Spinal cord (tissue), 10 donors: Measurements from ENCODE around the gene TEDC2. TPM values are rescaled to one million over a fixed set of nuclear protein-coding genes. Genes with fewer than 3 reads are reported as not detected.
"Not testable (repeated sequence)": the region's sequence is repeated elsewhere in the genome, so short reads cannot be mapped to it uniquely, and the experiment has no call there.

Source experiments
- DNase-seq, 6 donors: peaks; one replicate each; pipeline versions ENCODE4 v3.0.0 to v3.0.0-alpha.2; 2013 to 2015; ENCODE audit warnings: low spot score in 6 of 6, low read depth in 4 of 6
- H3K27ac ChIP-seq: one replicate; pipeline ENCODE4 v1.5.1; 2013; ENCODE audit warnings: low read depth, low read length, control low read depth
- H3K27me3 ChIP-seq: one replicate; pipeline ENCODE4 v1.6.1; 2013; ENCODE audit warnings: low read length; ENCODE audit not compliant: control insufficient read depth, insufficient read depth
- H3K36me3 ChIP-seq: one replicate; pipeline ENCODE4 v1.6.1; 2013; ENCODE audit warnings: low read length; ENCODE audit not compliant: control insufficient read depth, insufficient read depth
- H3K4me1 ChIP-seq: one replicate; pipeline ENCODE4 v1.6.1; 2013; ENCODE audit warnings: low read length; ENCODE audit not compliant: control insufficient read depth, insufficient read depth
- H3K4me3 ChIP-seq: one replicate; pipeline ENCODE4 v1.5.1; 2013; ENCODE audit warnings: low read depth, low read length, control low read depth
- H3K9me3 ChIP-seq: one replicate; pipeline ENCODE4 v1.6.1; 2013; ENCODE audit warnings: low read length; ENCODE audit not compliant: control insufficient read depth, insufficient read depth
- WGBS: methylation state at CpG from one replicate; pipeline ENCODE4 v1.1.5; 2013; ENCODE audit warnings: missing lambda C conversion rate; ENCODE audit not compliant: insufficient coverage; 5-methylcytosine and 5-hydroxymethylcytosine counted together
- polyA plus RNA-seq, 2 donors: library from polyadenylated mRNA; unstranded; fragments of 120-200 nt; gene quantifications; one replicate each; pipeline ENCODE4 v1.2.1, GENCODE V29; 2013; ENCODE audit not compliant: insufficient read length in 2 of 2
- total RNA-seq, 2 donors: library from RNA; depleted of rRNA in 1 of 2; stranded (reverse); fragments of 120-200 nt in 1 of 2; fragments of >200 nt in 1 of 2; gene quantifications; one replicate each; pipeline versions ENCODE4 v1.2.3 to v1.2.4, GENCODE V29; 2013 to 2014
- donor health status: healthy.

The TEDC2 gene
- total and polyA plus RNA-seq, 4 donors, result 4.4 to 12.1 (median 10.0) TPM

- no peak overlapping the region for H3K27ac ChIP-seq
- H3K27me3 ChIP-seq, result no peaks in the 10 kb centered on the region
- no peak overlapping the region for H3K4me3 ChIP-seq
- no peaks in the 10 kb centered on the region for H3K9me3 ChIP-seq
- WGBS, result 86% methylated on average over 3 of the region's 4 CpGs
- no peak for DNase-seq
- peaks cover 37% of the 10 kb centered on the region for H3K4me1 ChIP-seq
- H3K36me3 ChIP-seq, result peaks cover 12% of the 10 kb centered on the region
Observed at GRCh38 chr16:2427526-2427925, 32.4 kb upstream of the TEDC2 start.

DNA sequence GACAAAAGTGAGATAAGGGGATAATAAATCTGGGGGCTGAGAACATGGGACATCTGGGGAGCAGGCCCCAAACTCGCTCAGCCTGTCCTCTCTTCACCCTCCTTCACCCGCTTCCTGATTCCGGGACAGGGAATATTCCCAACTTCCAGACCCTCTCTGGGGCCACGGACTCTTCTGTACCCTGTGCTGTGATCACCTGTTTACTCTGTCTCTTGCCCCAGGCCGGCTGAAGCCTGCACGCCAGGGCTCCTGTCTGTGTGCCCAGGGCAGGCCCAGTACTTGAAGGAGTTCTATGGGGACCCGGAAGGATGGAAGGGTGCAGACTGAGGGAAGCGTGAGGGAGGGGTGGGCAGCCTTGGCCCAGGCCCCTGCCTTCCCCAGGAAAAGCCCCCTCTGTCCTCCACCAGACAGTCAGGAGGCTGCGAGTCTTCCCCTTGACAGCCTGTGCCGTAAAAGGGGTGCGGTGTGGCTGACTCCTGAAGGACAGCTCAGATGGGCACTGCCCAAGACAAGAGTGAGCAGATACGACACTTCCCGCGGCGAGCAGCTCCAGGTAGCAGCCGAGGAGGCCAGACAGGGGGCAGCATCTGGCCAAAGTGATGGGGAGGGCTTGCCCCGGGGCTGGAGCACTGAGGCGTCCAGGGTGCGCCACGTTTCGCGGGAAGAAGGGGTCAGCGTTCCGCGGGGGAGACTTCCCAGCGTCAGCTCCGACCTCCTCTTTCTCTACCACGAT is 31.7 kb upstream of the TEDC2 start:
- Histone ChIP-seq H3K36me3 (peaks cover 19% of the 10 kb centered on the region), H3K27me3 (no peaks in the 10 kb centered on the region), H3K4me3 (peak overlapping the region; percentile 77), H3K4me1 (peaks cover 35% of the 10 kb centered on the region), H3K27ac (peak overlapping the region; percentile 25), H3K9me3 (no peaks in the 10 kb centered on the region)
- WGBS, result 30% methylated on average over 28 of the region's 28 CpGs
- DNase-seq, result no peak

DNA sequence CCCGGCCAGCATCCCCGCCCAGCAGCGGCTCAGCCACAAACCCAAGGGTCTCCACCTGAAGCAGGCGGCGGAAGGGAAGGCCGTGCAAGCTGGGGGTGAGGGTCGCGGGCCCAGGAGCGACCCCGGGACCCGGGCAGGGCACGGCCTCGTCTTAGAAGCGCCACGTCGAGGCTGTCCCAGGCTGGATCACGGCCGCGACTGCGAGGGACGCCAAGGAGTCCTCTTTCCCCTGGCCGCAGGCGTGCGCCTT is 31.2 kb upstream of the TEDC2 start:
- no peaks in the 10 kb centered on the region for H3K9me3 ChIP-seq
- no peak for DNase-seq
- H3K27me3 ChIP-seq, result no peaks in the 10 kb centered on the region
- H3K36me3 ChIP-seq, result peaks cover 24% of the 10 kb centered on the region
- WGBS, result under 1% methylated on average over 24 of the region's 24 CpGs
- peak overlapping the region; percentile 25 for H3K27ac ChIP-seq
- peaks cover 34% of the 10 kb centered on the region for H3K4me1 ChIP-seq
- peak overlapping the region; percentile 77 for H3K4me3 ChIP-seq

DNA sequence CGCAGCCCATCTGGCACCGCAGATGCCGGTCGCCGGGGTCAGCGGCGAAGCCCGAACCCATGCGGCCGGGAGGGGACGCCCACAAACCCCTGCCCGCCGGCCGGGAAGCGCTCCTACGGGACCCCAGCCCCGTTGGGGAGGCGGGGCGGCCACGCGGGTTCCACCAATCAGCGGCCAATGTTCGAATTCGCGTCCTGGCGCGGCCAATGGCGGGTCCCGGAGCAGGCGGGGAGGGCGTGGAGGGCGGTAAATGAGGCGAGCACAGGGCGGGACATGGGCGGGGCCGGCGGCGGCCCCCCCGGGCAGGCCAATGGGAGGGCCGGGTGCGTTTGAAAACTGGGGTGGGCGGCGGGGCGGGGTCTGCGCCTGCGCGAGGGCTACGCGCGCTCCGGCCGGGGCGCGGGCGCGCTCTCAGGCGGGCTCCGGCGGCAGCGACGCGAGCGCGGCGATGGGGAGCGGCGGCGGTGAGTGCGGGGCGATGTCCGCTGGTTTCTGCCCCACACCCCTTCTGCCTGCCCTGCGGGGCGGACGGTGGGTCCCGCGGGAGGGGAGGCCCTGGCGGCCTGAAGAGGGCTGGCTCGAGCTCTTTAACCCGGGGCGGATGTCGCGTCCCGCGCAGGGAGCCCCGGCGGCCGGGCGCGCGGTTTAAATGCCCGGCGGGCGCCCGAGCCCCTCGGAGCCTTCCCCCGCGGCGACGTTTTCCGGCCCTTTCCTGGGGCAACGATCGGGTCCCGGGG is 30.7 kb upstream of the TEDC2 start, which contains the start of gene CCNF:
Gene CCNF (plus strand): TSS at position 414 of the 737 bp plus-strand sequence. CDS start 35 bp downstream, at position 449.
- no peaks in the 10 kb centered on the region for H3K27me3 ChIP-seq
- WGBS, result under 1% methylated on average over 103 of the region's 103 CpGs

DNA sequence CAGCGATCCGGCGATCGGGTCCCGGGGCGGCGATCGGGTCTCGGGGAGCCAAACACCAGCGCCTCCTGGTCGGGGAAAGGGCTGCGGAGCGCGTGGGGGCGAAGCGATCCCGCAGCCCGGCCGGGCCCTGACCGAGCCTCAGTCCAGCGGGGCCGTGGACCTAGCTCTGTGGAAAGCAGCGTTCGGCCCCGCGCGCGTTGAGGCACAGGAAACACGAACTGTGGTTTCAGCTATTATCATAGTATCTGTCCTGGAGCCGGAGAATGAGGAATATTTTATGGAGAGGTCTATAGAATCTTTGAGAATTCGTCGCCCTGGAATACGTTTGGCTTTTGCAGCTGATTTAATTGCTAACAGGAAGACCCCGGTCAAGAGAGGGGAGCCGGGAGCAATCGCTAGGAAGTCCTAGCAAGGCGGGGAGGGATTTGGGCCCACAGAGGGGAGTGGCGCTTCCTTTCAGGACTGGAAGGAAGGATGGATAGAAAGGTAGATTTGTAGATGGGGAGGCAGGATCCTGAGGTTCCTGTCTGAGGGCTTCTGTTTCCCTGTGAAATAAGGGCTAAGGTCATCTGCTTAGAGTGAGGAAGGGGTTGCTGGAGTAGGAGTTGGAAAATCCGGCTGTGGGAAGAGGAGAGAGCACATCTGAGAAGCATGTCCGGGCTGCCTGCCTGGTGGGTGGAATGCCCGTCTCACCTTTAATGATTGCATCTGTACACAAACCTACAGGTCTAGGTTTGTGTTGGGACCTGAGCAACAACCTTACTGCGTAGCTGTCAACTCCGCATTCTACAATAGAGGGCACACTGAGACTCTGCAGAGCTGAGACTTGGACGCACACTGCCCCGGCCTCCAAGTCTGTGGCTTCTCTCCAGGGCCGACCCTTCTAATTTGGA is 29.9 kb upstream of the TEDC2 start:
- no peaks in the 10 kb centered on the region for H3K27me3 ChIP-seq
- no peaks in the 10 kb centered on the region for H3K9me3 ChIP-seq
- H3K27ac ChIP-seq, result no peak overlapping the region
- H3K4me3 ChIP-seq, result peak overlapping the region; percentile 55
- DNase-seq, result peak in 2 of 6 donors; percentile 28 to 70
- peaks cover 32% of the 10 kb centered on the region for H3K4me1 ChIP-seq
- 1% methylated on average over 44 of the region's 46 CpGs for WGBS
- peaks cover 30% of the 10 kb centered on the region for H3K36me3 ChIP-seq

More for the DNA sequence above, 30.7 kb upstream of the TEDC2 start, which contains the start of gene CCNF:
- Histone ChIP-seq H3K4me3 (peak within 1 kb of the TSS; percentile 77), H3K4me1 (peaks cover 34% of the 10 kb centered on the region), H3K36me3 (peaks cover 29% of the 10 kb centered on the region), H3K27ac (peak within 1 kb of the TSS; percentile 25), H3K9me3 (no peaks in the 10 kb centered on the region)
- DNase-seq, result peak; percentile 85 to 99 (median 94)

DNA sequence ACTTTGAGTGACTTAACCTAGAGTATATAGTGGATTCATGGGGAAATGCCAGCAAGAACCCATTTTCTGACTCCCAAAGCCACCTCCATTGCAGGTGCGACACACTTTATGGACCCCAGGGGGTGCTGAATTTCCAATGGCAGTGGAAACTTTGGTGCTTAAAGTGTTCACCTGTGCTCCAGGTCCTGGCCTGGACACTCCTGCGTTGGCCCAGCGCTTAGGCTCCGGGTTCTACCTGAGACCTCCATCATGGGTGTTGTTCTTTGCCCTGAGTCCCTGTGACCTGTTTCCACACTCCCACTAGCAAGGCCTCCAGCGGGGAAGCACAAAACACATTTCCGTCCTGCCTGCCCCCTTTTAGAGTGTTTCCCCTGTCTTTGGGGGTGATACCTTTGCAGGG is 27.6 kb upstream of the TEDC2 start:
- WGBS, result 93% methylated on average over 6 of the region's 6 CpGs
- Histone ChIP-seq H3K9me3 (no peaks in the 10 kb centered on the region), H3K4me1 (peaks cover 29% of the 10 kb centered on the region), H3K36me3 (peaks cover 47% of the 10 kb centered on the region), H3K27ac (no peak overlapping the region), H3K27me3 (no peaks in the 10 kb centered on the region), H3K4me3 (no peak overlapping the region)
- DNase-seq, result no peak

DNA sequence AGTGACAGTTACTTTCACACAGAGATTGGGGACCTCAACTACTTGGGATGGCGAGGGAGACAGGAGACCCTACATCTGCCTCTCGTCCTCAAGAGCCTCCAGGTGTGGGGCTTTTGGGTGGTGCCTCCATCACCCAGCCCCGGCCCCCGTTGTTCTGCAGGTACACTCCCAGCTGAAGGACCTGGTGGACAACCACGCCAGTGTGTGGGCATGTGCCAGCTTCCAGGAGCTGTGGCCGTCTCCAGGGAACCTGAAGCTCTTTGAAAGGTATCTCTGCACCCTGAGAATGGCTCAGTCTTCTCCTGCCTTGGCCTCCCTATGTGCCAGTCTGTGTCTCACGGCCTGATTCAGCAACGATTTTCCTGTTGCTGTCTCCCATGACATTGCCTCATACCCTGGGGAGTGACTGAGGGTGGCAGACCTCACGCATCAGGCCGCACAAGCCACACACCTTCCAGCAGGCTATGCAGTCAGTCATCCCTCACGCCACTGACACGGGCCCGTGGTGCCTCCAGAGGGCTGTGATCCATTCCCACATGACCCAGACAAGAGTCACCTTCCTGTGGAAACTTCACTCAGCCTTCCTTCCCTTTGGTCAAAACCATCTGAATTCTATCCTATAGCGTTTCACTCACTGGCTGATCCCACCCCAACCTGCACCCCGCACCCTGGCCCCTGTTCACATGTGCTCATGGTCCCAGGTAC is 27.0 kb upstream of the TEDC2 start:
- WGBS, result 98% methylated on average over 15 of the region's 15 CpGs
- Histone ChIP-seq H3K4me1 (peaks cover 27% of the 10 kb centered on the region), H3K27me3 (no peaks in the 10 kb centered on the region), H3K4me3 (no peak overlapping the region), H3K9me3 (no peaks in the 10 kb centered on the region), H3K36me3 (peaks cover 54% of the 10 kb centered on the region), H3K27ac (no peak overlapping the region)
- no peak for DNase-seq

GRCh38 chr16:2435236-2435635 is 24.7 kb upstream of the TEDC2 start:
- WGBS, result 100% methylated on average over 2 of the region's 4 CpGs
- DNase-seq, H3K4me3 ChIP-seq, H3K9me3 ChIP-seq, H3K27ac ChIP-seq, H3K27me3 ChIP-seq: not testable (repeated sequence)
- Histone ChIP-seq H3K4me1 (peaks cover 14% of the 10 kb centered on the region), H3K36me3 (peaks cover 75% of the 10 kb centered on the region)

- H3K36me3 ChIP-seq, result peaks cover 82% of the 10 kb centered on the region
- H3K27me3 ChIP-seq, result no peaks in the 10 kb centered on the region
- 95% methylated on average over 9 of the region's 9 CpGs for WGBS
- no peak overlapping the region for H3K27ac ChIP-seq
- no peaks in the 10 kb centered on the region for H3K9me3 ChIP-seq
- H3K4me3 ChIP-seq, result no peak overlapping the region
- peaks cover 6% of the 10 kb centered on the region for H3K4me1 ChIP-seq
- DNase-seq, result no peak
Observed at GRCh38 chr16:2436110-2436509, 23.8 kb upstream of the TEDC2 start.
